HCT116 (cell line): Measurements from ENCODE around the gene MICAL3. TPM values are rescaled to one million over a fixed set of nuclear protein-coding genes. Genes with fewer than 3 reads are reported as not detected.

ENCODE experiments used
- ATAC-seq: fragments of 200-7000 bp; cut with Tn5 transposase; 2 replicates; pipeline ENCODE4 v1.9.1; 2020; ENCODE audit warnings: mild to moderate bottlenecking, moderate library complexity
- BruUV-seq: library from RNA; stranded (reverse); fragments of 400-500 nt; replicated peaks from 2 replicates; lab custom pipeline; 2021; lab: Mats Ljungman, UMichigan
- CTCF ChIA-PET: fragments of 300-600 bp; sonication (Branson Sonifier 250); formaldehyde crosslinking; loops from one replicate; lab custom pipeline; 2021; ENCODE audit warnings: antibody characterized with exemption; lab: Charles Lee
- POLR2A ChIA-PET: fragments of 300-600, 350-600 bp; sonication (Branson Sonifier 250); formaldehyde crosslinking; loops from one replicate; lab custom pipeline; 2021; ENCODE audit warnings: antibody characterized with exemption; lab: Charles Lee
- RAD21 ChIA-PET, 2 experiments: fragments of 300-600 bp; sonication (Branson Sonifier 250); formaldehyde crosslinking; loops; one replicate each; lab custom pipeline; 2023; ENCODE audit warnings: low total read pairs in 2 of 2; ENCODE audit not compliant: uncharacterized antibody in 2 of 2, unreplicated experiment in 2 of 2, low non-redundant PET in 1 of 2; lab: Charles Lee
- DNase-seq: peaks from one replicate; pipeline ENCODE4 v3.0.0-alpha.2; 2010; ENCODE audit warnings: low read depth, low spot score
- H2AFZ ChIP-seq: fragments of 200-600 bp; shearing (Covaris generic), sonication (generic); 2 replicates; pipeline ENCODE4 v1.6.1; 2017; ENCODE audit warnings: low read depth, mixed run types, mixed read lengths, antibody characterized with exemption, low read length; ENCODE audit not compliant: poor library complexity, severe bottlenecking
- H3K27ac ChIP-seq: 2 replicates; pipeline ENCODE4 v1.5.1; 2012; ENCODE audit warnings: low read depth, low read length
- H3K27me3 ChIP-seq: fragments of 200-600 bp; sonication (generic); 2 replicates; pipeline ENCODE4 v1.6.1; 2016; ENCODE audit warnings: mixed run types, low read length, mixed read lengths; ENCODE audit not compliant: insufficient read depth
- H3K36me3 ChIP-seq, 2 experiments: fragments of 200-500 bp in 1 of 2; fragments of 200-600 bp in 1 of 2; sonication (Bioruptor generic) in 1 of 2; sonication (generic) in 1 of 2; 2 replicates each; pipeline versions ENCODE4 v1.5.1 to v1.6.1; 2014 to 2016; ENCODE audit warnings: low read length in 2 of 2, inconsistent platforms in 1 of 2, mixed read lengths in 1 of 2, mixed run types in 1 of 2; ENCODE audit not compliant: insufficient read depth in 2 of 2, control insufficient read depth in 1 of 2
- H3K4me1 ChIP-seq, 2 experiments: fragments of 200-600 bp in 1 of 2; sonication (generic) in 1 of 2; 2 replicates each; pipeline versions ENCODE4 v1.5.1 to v1.6.1; 2012 to 2017; ENCODE audit warnings: low read length in 2 of 2, inconsistent platforms in 1 of 2, mild to moderate bottlenecking in 1 of 2, mixed read lengths in 1 of 2, mixed run types in 1 of 2, moderate library complexity in 1 of 2; ENCODE audit not compliant: insufficient read depth in 2 of 2, control insufficient read depth in 1 of 2
- H3K4me2 ChIP-seq: fragments of 200-600 bp; sonication (generic); 2 replicates; pipeline ENCODE4 v1.6.1; 2017; ENCODE audit warnings: mixed run types, low read length, mixed read lengths
- H3K4me3 ChIP-seq, 2 experiments: fragments of 200-600 bp in 1 of 2; sonication (generic) in 1 of 2; replicated peaks in 1 of 2; 2 replicates each; pipeline ENCODE4 v1.5.1; 2011 to 2016; ENCODE audit warnings: low read length in 2 of 2, control low read depth in 1 of 2, low read depth in 1 of 2, mild to moderate bottlenecking in 1 of 2, mixed read lengths in 1 of 2, mixed run types in 1 of 2
- H3K79me2 ChIP-seq: fragments of 200-600 bp; sonication (generic); 2 replicates; pipeline ENCODE4 v1.6.1; 2017; ENCODE audit warnings: mild to moderate bottlenecking, mixed run types, low read length, moderate library complexity, mixed read lengths; ENCODE audit not compliant: insufficient read depth
- H3K9ac ChIP-seq: fragments of 200-600 bp; sonication (generic); 2 replicates; pipeline ENCODE4 v1.6.1; 2016; ENCODE audit warnings: low read length, mixed read lengths
- H3K9me2 ChIP-seq: fragments of 200-600 bp; sonication (generic), shearing (Covaris generic); 2 replicates; pipeline ENCODE4 v1.6.1; 2017; ENCODE audit warnings: mixed run types, mild to moderate bottlenecking, moderate library complexity; ENCODE audit not compliant: insufficient read depth
- H3K9me3 ChIP-seq, 2 experiments: fragments of 200-500 bp in 1 of 2; fragments of 200-600 bp in 1 of 2; sonication (Bioruptor generic) in 1 of 2; sonication (generic) in 1 of 2; 2 replicates each; pipeline ENCODE4 v1.6.1; 2014 to 2017; ENCODE audit warnings: low read length in 2 of 2, mixed read lengths in 2 of 2, inconsistent platforms in 1 of 2, low read depth in 1 of 2, mild to moderate bottlenecking in 1 of 2, mixed run types in 1 of 2, moderate library complexity in 1 of 2; ENCODE audit not compliant: control insufficient read depth in 1 of 2, insufficient read depth in 1 of 2
- H4K20me1 ChIP-seq: fragments of 200-600 bp; sonication (generic), shearing (Covaris generic); 2 replicates; pipeline ENCODE4 v1.6.1; 2017; ENCODE audit warnings: mixed run types, mild to moderate bottlenecking, moderate library complexity; ENCODE audit not compliant: insufficient read depth
- CBX3 ChIP-seq: IDR thresholded peaks from 2 replicates; pipeline ENCODE4 v1.6.1; 2012; ENCODE audit warnings: low read depth
- CEBPB ChIP-seq: IDR thresholded peaks from 2 replicates; pipeline ENCODE4 v1.6.1; 2012; ENCODE audit warnings: low read depth
- EGR1 ChIP-seq: IDR thresholded peaks from 2 replicates; pipeline ENCODE4 v1.6.1; 2012; ENCODE audit warnings: low read depth
- ELF1 ChIP-seq: IDR thresholded peaks from 2 replicates; pipeline ENCODE4 v1.6.1; 2012; ENCODE audit warnings: low read depth, borderline replicate concordance
- JUND ChIP-seq: IDR thresholded peaks from 2 replicates; pipeline ENCODE4 v1.6.1; 2012
- MAX ChIP-seq: IDR thresholded peaks from 2 replicates; pipeline ENCODE4 v1.6.1; 2012
- POLR2A ChIP-seq: IDR thresholded peaks from 2 replicates; pipeline ENCODE4 v1.7.0; 2011; ENCODE audit warnings: borderline replicate concordance; ENCODE audit not compliant: insufficient read depth, insufficient read length; ENCODE audit errors: extremely low read depth
- POLR2AphosphoS5 ChIP-seq: IDR thresholded peaks from 2 replicates; pipeline ENCODE4 v1.6.1; 2011; ENCODE audit warnings: mild to moderate bottlenecking, low read depth, low read length, moderate library complexity
- RAD21 ChIP-seq: IDR thresholded peaks from 2 replicates; pipeline ENCODE4 v1.6.1; 2012; ENCODE audit warnings: low read depth, mild to moderate bottlenecking
- REST ChIP-seq: IDR thresholded peaks from 2 replicates; pipeline ENCODE4 v1.6.1; 2012; ENCODE audit warnings: low read depth
- SIN3A ChIP-seq: IDR thresholded peaks from 2 replicates; pipeline ENCODE4 v1.6.1; 2012; ENCODE audit warnings: low read depth
- SRF ChIP-seq: IDR thresholded peaks from 2 replicates; pipeline ENCODE4 v1.6.1; 2012; ENCODE audit warnings: low read depth
- TCF7L2 ChIP-seq: IDR thresholded peaks from 2 replicates; pipeline ENCODE4 v1.7.0; 2011; ENCODE audit warnings: borderline replicate concordance, inconsistent platforms; ENCODE audit not compliant: insufficient read depth, insufficient read length; ENCODE audit errors: extremely low read depth
- ZBTB33 ChIP-seq: IDR thresholded peaks from 2 replicates; pipeline ENCODE4 v1.6.1; 2011; ENCODE audit warnings: mild to moderate bottlenecking, low read length, moderate library complexity; ENCODE audit not compliant: insufficient replicate concordance; ENCODE audit errors: extremely low read depth
- ZNF274 ChIP-seq: fragments of 200-500 bp; sonication (Bioruptor generic); IDR thresholded peaks from 2 replicates; pipeline ENCODE4 v1.6.1; 2014; ENCODE audit warnings: mild to moderate bottlenecking, low read depth, low read length, inconsistent platforms
- intact Hi-C: fragments of 100-400 bp; cut with micrococcal nuclease; formaldehyde crosslinking; loops from 2 replicates; pipeline ENCODE4 v1.10.0; 2022
- total RNA-seq: library from RNA; stranded (reverse); gene quantifications from one replicate; pipeline ENCODE4 v1.2.1, GENCODE V29; 2021; ENCODE audit not compliant: unreplicated experiment

MICAL3 gene
- total RNA-seq, 1 experiment from 2014 or later: 30.8 TPM

DNA sequence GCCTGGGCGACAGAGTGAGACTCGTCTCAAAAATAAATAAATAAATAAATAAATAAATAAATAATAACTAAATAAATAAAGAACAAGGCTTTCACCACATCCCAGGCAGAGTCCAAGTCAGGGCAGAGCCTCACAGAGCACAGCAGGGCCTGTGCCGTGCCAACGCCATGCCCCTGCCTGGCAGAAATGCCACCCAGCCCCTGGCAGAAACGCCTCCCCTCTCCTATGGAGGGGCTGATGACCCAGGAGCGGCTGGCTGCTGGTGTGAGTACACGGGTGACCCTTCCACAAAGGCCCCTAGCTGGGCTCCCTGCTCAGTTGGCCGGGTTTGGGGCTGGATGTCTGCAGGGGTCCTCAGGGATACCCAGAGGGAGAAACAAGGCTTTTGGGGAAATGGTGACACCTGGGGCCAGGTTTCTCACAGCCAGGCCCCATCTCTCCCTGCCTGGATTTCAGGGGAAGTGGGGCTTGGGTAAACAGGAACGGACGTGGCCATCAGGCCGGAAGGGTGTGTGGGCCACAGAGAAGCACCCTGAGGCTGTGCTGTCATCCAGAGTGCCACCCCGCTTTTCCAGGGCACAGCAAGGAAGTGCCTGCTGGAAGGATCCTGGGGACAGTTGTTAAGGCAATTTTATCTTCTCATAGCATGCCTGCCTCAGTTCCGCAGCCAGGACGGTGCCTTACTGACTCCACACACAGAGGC is 255.2 kb downstream of the MICAL3 start (continued):
- TF ChIP-seq REST (no peak), SRF (no peak), POLR2A (no peak), EGR1 (no peak), RAD21 (no peak), CBX3 (no peak), JUND (no peak), POLR2AphosphoS5 (no peak), TCF7L2 (no peak), CEBPB (no peak)

- BruUV-seq: no TSS peak
- no peak overlapping the region for H3K4me2 ChIP-seq
- H3K9me3 ChIP-seq: no peaks in the 10 kb centered on the region
- H4K20me1 ChIP-seq: no peaks in the 10 kb centered on the region
- no peak for ATAC-seq
- DNase-seq: no peak
- CTCF ChIA-PET: no interaction called here
- TF ChIP-seq ZNF274 (no peak), MAX (no peak), POLR2AphosphoS5 (no peak), ZBTB33 (no peak), CEBPB (no peak), ELF1 (no peak), SIN3A (no peak), CBX3 (no peak)
- peaks cover 75% of the 10 kb centered on the region for H3K79me2 ChIP-seq
- intact Hi-C loops: no loop called here
- H3K36me3 ChIP-seq: no peaks in the 10 kb centered on the region
- H3K4me1 ChIP-seq: peaks cover 2% of the 10 kb centered on the region in 2 experiments; a peak in 2 of 4 replicates
- H3K27me3 ChIP-seq: no peaks in the 10 kb centered on the region
- no peak overlapping the region for H2AFZ ChIP-seq
- H3K9ac ChIP-seq: no peak overlapping the region
- POLR2A ChIA-PET: no interaction called here
- RAD21 ChIA-PET: no interaction called here
- no peaks in the 10 kb centered on the region for H3K9me2 ChIP-seq
- H3K4me3 ChIP-seq: no peak overlapping the region
- no peak overlapping the region for H3K27ac ChIP-seq
Observed at GRCh38 chr22:17767233-17768065, 256.9 kb downstream of the MICAL3 start.
